Urinary bladder (tissue), 4 donors: ENCODE measurements around the gene IL1RAPL1. TPM values are rescaled to one million over a fixed set of nuclear protein-coding genes. Genes with fewer than 3 reads are reported as not detected.

ENCODE experiments used
- DNase-seq: peaks from one replicate; pipeline ENCODE4 v3.0.0-alpha.2; 2015; ENCODE audit errors: extremely low spot score
- H3K27ac ChIP-seq: one replicate; pipeline ENCODE4 v1.5.1; 2013; ENCODE audit warnings: low read depth, mild to moderate bottlenecking, moderate library complexity
- H3K36me3 ChIP-seq: one replicate; pipeline ENCODE4 v1.6.1; 2013; ENCODE audit warnings: mild to moderate bottlenecking, moderate library complexity; ENCODE audit not compliant: insufficient read depth
- H3K4me1 ChIP-seq: one replicate; pipeline ENCODE4 v1.6.1; 2013; ENCODE audit warnings: mild to moderate bottlenecking, moderate library complexity; ENCODE audit not compliant: insufficient read depth
- H3K4me3 ChIP-seq: one replicate; pipeline ENCODE4 v1.5.1; 2013; ENCODE audit warnings: low read depth, low read length
- WGBS: extraction: QIAGEN DNeasy Blood & Tissue Kit; methylation state at CpG from one replicate; pipeline ENCODE4 v1.1.7; 2013; 5-methylcytosine and 5-hydroxymethylcytosine counted together
- polyA plus RNA-seq: library from polyadenylated mRNA; stranded (reverse); fragments of 200-250 nt; gene quantifications from one replicate; pipeline ENCODE4 v1.2.3, GENCODE V29; 2013
- total RNA-seq: library from RNA; depleted of rRNA; stranded (reverse); fragments of >200 nt; gene quantifications from one replicate; pipeline ENCODE4 v1.2.3, GENCODE V29; 2014
- donor health status: healthy with polysubstance abuse.
- donor health status: healthy.

The IL1RAPL1 gene
- total and polyA plus RNA-seq, 2 donors: 1.4 to 21.3 TPM

GRCh38 chrX:28591542-28591941 lies 4.3 kb downstream of the IL1RAPL1 start:
- Histone ChIP-seq H3K4me3 (peak overlapping the region; percentile 37), H3K36me3 (no peaks in the 10 kb centered on the region), H3K27ac (no peak overlapping the region), H3K4me1 (no peaks in the 10 kb centered on the region)
- DNase-seq: no peak
- WGBS: 37% methylated on average over 7 of the region's 7 CpGs

- H3K4me3 ChIP-seq: no peak overlapping the region
- no peaks in the 10 kb centered on the region for H3K36me3 ChIP-seq
- no peak overlapping the region for H3K27ac ChIP-seq
- WGBS: 84% methylated on average over 3 of the region's 3 CpGs
- DNase-seq: no peak
- no peaks in the 10 kb centered on the region for H3K4me1 ChIP-seq
Observed at GRCh38 chrX:28595346-28595745, 8.1 kb downstream of the IL1RAPL1 start.

- no peak for DNase-seq
- 71% methylated on average over 6 of the region's 6 CpGs for WGBS
- Histone ChIP-seq H3K4me1 (no peaks in the 10 kb centered on the region), H3K4me3 (no peak overlapping the region), H3K27ac (no peak overlapping the region), H3K36me3 (no peaks in the 10 kb centered on the region)
Observed at GRCh38 chrX:28599957-28600356, 12.7 kb downstream of the IL1RAPL1 start.

- no peaks in the 10 kb centered on the region for H3K4me1 ChIP-seq
Observed at GRCh38 chrX:28609003-28609402, 21.8 kb downstream of the IL1RAPL1 start.

GRCh38 chrX:28609917-28610613 lies 22.8 kb downstream of the IL1RAPL1 start:
- no peak overlapping the region for H3K4me3 ChIP-seq
- no peaks in the 10 kb centered on the region for H3K4me1 ChIP-seq
- H3K36me3 ChIP-seq: no peaks in the 10 kb centered on the region
- H3K27ac ChIP-seq: no peak overlapping the region
- DNase-seq: no peak
- WGBS: 67% methylated on average over 5 of the region's 5 CpGs

More at GRCh38 chrX:28609003-28609402, 21.8 kb downstream of the IL1RAPL1 start:
- Histone ChIP-seq H3K36me3 (no peaks in the 10 kb centered on the region), H3K27ac (no peak overlapping the region), H3K4me3 (no peak overlapping the region)
- WGBS: 96% methylated on average over 2 of the region's 2 CpGs
- no peak for DNase-seq

- no peaks in the 10 kb centered on the region for H3K36me3 ChIP-seq
- H3K4me1 ChIP-seq: no peaks in the 10 kb centered on the region
- no peak overlapping the region for H3K4me3 ChIP-seq
- H3K27ac ChIP-seq: no peak overlapping the region
- DNase-seq: no peak
- 93% methylated on average over 4 of the region's 4 CpGs for WGBS
Observed at GRCh38 chrX:28610746-28611145, 23.5 kb downstream of the IL1RAPL1 start.

GRCh38 chrX:28613558-28613957 lies 26.3 kb downstream of the IL1RAPL1 start:
- 8% methylated on average over 1 of the region's 1 CpG for WGBS
- no peaks in the 10 kb centered on the region for H3K36me3 ChIP-seq

GRCh38 chrX:28625223-28625622 lies 38.0 kb downstream of the IL1RAPL1 start:
- no peaks in the 10 kb centered on the region for H3K4me1 ChIP-seq
- 80% methylated on average over 2 of the region's 2 CpGs for WGBS
- DNase-seq: no peak
- no peak overlapping the region for H3K4me3 ChIP-seq
- H3K36me3 ChIP-seq: no peaks in the 10 kb centered on the region
- H3K27ac ChIP-seq: no peak overlapping the region

More at GRCh38 chrX:28613558-28613957, 26.3 kb downstream of the IL1RAPL1 start:
- Histone ChIP-seq H3K4me3 (no peak overlapping the region), H3K4me1 (no peaks in the 10 kb centered on the region), H3K27ac (no peak overlapping the region)
- no peak for DNase-seq

GRCh38 chrX:28626515-28626914 lies 39.3 kb downstream of the IL1RAPL1 start:
- Histone ChIP-seq H3K4me1 (no peaks in the 10 kb centered on the region), H3K36me3 (no peaks in the 10 kb centered on the region), H3K4me3 (no peak overlapping the region), H3K27ac (no peak overlapping the region)
- WGBS: 99% methylated on average over 2 of the region's 2 CpGs
- DNase-seq: no peak

GRCh38 chrX:28628120-28628519 lies 40.9 kb downstream of the IL1RAPL1 start:
- no peak overlapping the region for H3K4me3 ChIP-seq
- no peaks in the 10 kb centered on the region for H3K36me3 ChIP-seq
- no peak overlapping the region for H3K27ac ChIP-seq
- no peaks in the 10 kb centered on the region for H3K4me1 ChIP-seq
- DNase-seq: no peak

- Histone ChIP-seq H3K27ac (no peak overlapping the region), H3K36me3 (no peaks in the 10 kb centered on the region), H3K4me3 (no peak overlapping the region), H3K4me1 (no peaks in the 10 kb centered on the region)
- 73% methylated on average over 3 of the region's 3 CpGs for WGBS
- no peak for DNase-seq
Observed at GRCh38 chrX:28638775-28639174, 51.5 kb downstream of the IL1RAPL1 start.

- WGBS: 16% methylated on average over 2 of the region's 2 CpGs
- H3K4me1 ChIP-seq: no peaks in the 10 kb centered on the region
- DNase-seq: no peak
- no peak overlapping the region for H3K4me3 ChIP-seq
- no peaks in the 10 kb centered on the region for H3K36me3 ChIP-seq
- no peak overlapping the region for H3K27ac ChIP-seq
Observed at GRCh38 chrX:28639451-28639850, 52.2 kb downstream of the IL1RAPL1 start.

- no peaks in the 10 kb centered on the region for H3K4me1 ChIP-seq
- H3K27ac ChIP-seq: no peak overlapping the region
- no peak for DNase-seq
- WGBS: 94% methylated on average over 3 of the region's 3 CpGs
- H3K4me3 ChIP-seq: no peak overlapping the region
- H3K36me3 ChIP-seq: no peaks in the 10 kb centered on the region
Observed at GRCh38 chrX:28649541-28649940, 62.3 kb downstream of the IL1RAPL1 start.

GRCh38 chrX:28651186-28651585 lies 63.9 kb downstream of the IL1RAPL1 start:
- H3K4me3 ChIP-seq: no peak overlapping the region
- 43% methylated on average over 1 of the region's 1 CpG for WGBS
- H3K36me3 ChIP-seq: no peaks in the 10 kb centered on the region
- H3K27ac ChIP-seq: no peak overlapping the region
- no peak for DNase-seq
- H3K4me1 ChIP-seq: no peaks in the 10 kb centered on the region

- no peak for DNase-seq
- H3K4me3 ChIP-seq: no peak overlapping the region
- 90% methylated on average over 23 of the region's 23 CpGs for WGBS
Observed at GRCh38 chrX:28659269-28659668, 72.0 kb downstream of the IL1RAPL1 start.

More at GRCh38 chrX:28659269-28659668, 72.0 kb downstream of the IL1RAPL1 start:
- no peaks in the 10 kb centered on the region for H3K4me1 ChIP-seq
- no peaks in the 10 kb centered on the region for H3K36me3 ChIP-seq
- H3K27ac ChIP-seq: no peak overlapping the region
